GM10248 (cell line): ENCODE results near the gene SIRT5.

Experiments
- CTCF ChIA-PET: fragments of 300-600 bp; sonication (Branson Sonifier 250); formaldehyde crosslinking; extraction: SDS; loops from one replicate; lab custom pipeline; 2021; ENCODE audit warnings: antibody characterized with exemption; lab: Yijun Ruan, JAX
- POLR2A ChIA-PET: fragments of 350-650 bp; sonication (Branson Sonifier 250); formaldehyde crosslinking; extraction: SDS; loops from one replicate; lab custom pipeline; 2020; ENCODE audit warnings: antibody characterized with exemption; lab: Yijun Ruan, JAX
- DNase-seq: peaks from one replicate; pipeline ENCODE4 v3.0.0; 2012; ENCODE audit errors: extremely low spot score
- CTCF ChIP-seq: IDR thresholded peaks from 2 replicates; pipeline ENCODE4 v1.5.1; 2012; ENCODE audit warnings: mild to moderate bottlenecking, low read depth; ENCODE audit errors: extremely low read depth, missing control alignments, control extremely low read depth

SIRT5 gene

DNA sequence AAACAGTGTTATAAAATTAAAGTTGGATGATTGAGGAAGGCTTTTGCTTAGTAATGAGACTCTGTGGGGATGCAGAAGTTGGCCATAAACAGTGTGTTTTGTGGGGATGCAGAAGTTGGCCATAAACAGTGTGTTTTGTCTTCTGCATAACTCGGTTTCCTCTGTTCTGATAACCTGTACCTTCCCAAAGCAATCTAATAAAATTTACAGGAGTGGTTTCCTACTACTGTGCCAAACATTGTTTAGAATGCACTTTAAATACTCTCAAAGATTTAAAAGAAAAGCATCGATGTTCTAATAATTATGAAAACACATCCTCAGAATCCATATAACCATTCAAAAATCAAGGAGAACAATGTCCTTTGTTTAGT is 36.9 kb upstream of the SIRT5 start:
- POLR2A ChIA-PET: no interaction called here

DNA sequence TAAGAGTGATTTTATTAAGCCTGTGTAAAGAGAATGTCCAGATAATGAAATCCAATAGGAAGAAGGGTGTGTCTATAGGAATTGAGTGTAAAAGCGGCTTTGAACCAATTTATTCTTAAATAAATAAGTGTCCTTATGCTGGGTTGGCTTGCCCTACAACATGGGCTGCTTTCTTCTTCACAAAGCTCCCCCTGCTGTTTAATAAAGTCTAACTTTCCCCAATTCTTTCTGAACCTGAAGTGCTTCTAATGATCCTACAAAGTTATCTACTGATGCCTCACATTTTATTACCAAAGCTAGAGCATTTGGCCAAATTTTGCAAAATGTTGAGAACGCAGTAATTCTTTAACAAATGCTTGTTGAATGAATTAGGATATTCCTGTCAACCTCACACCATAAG is 36.3 kb upstream of the SIRT5 start:
- peak; percentile 60 for DNase-seq
- TF ChIP-seq CTCF: peak; percentile 16
- CTCF ChIA-PET: interaction anchor here (0.7 to 2.3 kb wide), 22 partner anchors 8 to 207 kb away, joined by 3 to 21 read pairs (median 4); partner anchors contain the start of genes GFOD1 and SIRT5
- POLR2A ChIA-PET: no interaction called here

More for the DNA sequence above, 36.9 kb upstream of the SIRT5 start:
- no peak for TF ChIP-seq CTCF
- CTCF ChIA-PET: interaction anchor here (0.7 to 2.3 kb wide), 19 partner anchors 10 to 206 kb away, joined by 3 to 21 read pairs (median 4); partner anchors contain the start of genes GFOD1 and SIRT5
- no peak for DNase-seq

DNA sequence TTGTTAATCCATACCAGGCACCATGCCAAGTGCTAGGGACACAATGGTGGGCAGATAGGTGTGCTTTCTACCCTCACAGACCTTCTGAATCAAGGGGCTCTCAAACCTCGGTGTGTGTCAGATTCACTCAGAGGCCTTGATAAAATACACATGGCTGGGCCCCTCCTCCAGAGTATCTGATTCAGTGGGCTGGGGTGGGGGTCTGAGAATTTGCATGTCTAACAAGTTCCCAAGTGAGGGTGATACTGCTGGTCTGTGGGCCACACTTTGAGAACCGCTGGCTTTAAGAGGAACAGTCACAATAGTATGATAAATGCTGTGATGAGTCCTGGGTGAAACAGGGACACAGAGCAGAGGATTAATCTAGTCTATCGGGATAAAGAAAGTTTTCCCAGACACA is 35.8 kb upstream of the SIRT5 start:
- ChIA-PET POLR2A (no interaction called here), CTCF (interaction anchor here (0.7 to 2.3 kb wide), 15 partner anchors 8 to 207 kb away, joined by 3 to 21 read pairs (median 4); partner anchors contain the start of gene GFOD1)
- no peak for DNase-seq
- TF ChIP-seq CTCF: no peak

DNA sequence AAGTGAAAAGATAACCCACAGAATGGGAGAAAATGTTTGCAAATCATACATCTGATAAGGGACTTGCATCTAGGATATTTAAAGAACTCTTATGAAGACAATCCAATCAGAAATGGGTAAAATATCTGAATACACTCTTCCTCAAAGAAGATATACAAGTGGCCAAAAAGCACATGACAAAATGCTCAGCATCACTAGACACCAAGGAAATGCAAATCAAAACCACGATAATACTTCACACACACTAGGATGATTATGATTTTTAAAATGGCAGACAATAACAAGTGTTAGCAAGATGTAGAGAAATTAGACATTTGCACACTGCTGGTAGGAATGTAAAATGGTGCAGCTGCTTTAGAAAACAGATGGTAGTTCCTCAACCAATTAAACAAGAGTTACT is 34.8 kb upstream of the SIRT5 start:
- POLR2A ChIA-PET: no interaction called here
- DNase-seq: no peak
- CTCF ChIA-PET: interaction anchor here (1.4 to 2.3 kb wide), 3 partner anchors 52 to 156 kb away, joined by 4 to 6 read pairs (median 4); partner anchors contain the start of gene GFOD1
- TF ChIP-seq CTCF: no peak

GRCh38 chr6:13541496-13541895 is 32.9 kb upstream of the SIRT5 start:
- POLR2A ChIA-PET: no interaction called here
- no peak for TF ChIP-seq CTCF
- CTCF ChIA-PET: interaction anchor here (1.3 kb wide), 1 partner anchor 204 kb away, joined by 3 read pairs; no protein-coding TSS in a partner anchor
- DNase-seq: no peak

DNA sequence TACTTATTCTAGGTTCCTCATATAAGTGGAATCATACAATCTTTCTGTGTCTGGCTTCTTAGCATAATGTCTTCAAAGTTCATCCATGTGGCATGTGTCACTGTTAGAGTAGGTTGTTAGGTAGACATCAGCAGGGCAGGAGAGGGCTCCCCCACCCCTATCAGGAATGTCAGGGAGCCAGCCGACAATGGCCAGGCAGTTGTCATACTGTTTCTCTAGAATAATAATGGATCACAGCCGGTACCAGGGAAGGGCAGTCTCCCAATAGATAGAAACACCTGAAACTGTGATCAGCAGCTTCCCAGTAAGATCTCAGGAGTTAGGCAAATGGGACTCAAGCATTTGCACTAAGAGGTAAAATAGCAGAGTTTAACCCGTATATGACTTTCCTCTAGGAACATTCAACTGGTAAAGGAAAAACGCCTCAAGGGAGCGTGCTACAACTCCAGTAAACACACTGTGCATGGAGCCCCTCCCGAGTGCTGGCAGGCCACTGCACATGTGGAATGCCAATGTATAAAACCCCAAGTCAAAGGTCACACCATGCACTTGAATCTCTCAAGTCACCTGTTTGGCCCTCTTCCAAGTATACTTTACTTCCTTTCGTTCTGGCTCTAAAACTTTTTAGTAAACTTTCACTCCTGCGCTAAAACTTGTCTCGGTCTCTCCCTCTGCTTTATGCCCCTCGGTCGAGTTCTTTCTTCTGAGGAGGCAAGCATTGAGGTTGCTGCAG is 29.8 kb upstream of the SIRT5 start:
- no peak for DNase-seq
- POLR2A ChIA-PET: no interaction called here
- TF ChIP-seq CTCF: no peak
- CTCF ChIA-PET: interaction anchor here (1.3 kb wide), 1 partner anchor 30 kb away, joined by 5 read pairs; no protein-coding TSS in a partner anchor
